SIG-M5 (cell line): ENCODE measurements around the gene CELF3.

Experiments used
- DNase-seq: peaks from one replicate; lab custom pipeline; 2025; lab: John Stamatoyannopoulos, UW

The CELF3 gene

GRCh38 chr1:151720974-151721787, 4.6 kb upstream of the CELF3 start, which contains the start of gene RIIAD1:
Gene RIIAD1 (plus strand): TSS chr1:151721522. CDS start chr1:151721537, 15 bp downstream.
- no peak for DNase-seq

GRCh38 chr1:151720554-151720953, 4.0 kb upstream of the CELF3 start:
- no peak for DNase-seq

GRCh38 chr1:151720125-151720524, 3.5 kb upstream of the CELF3 start:
- no peak for DNase-seq

- DNase-seq, result no peak
Observed at GRCh38 chr1:151718666-151719065, 2.1 kb upstream of the CELF3 start.

GRCh38 chr1:151718011-151718431, 1.4 kb upstream of the CELF3 start:
- DNase-seq, result no peak

GRCh38 chr1:151716405-151716762, 219 bp downstream of the CELF3 start:
- no peak for DNase-seq

- no peak for DNase-seq
Observed at GRCh38 chr1:151715726-151716404, 738 bp downstream of the CELF3 start.

GRCh38 chr1:151714820-151715725, 1.5 kb downstream of the CELF3 start:
- DNase-seq, result no peak

- DNase-seq, result no peak
Observed at GRCh38 chr1:151713874-151714273, 2.7 kb downstream of the CELF3 start.

- DNase-seq, result no peak
Observed at GRCh38 chr1:151713044-151713443, 3.6 kb downstream of the CELF3 start.

GRCh38 chr1:151711951-151712350, 4.7 kb downstream of the CELF3 start:
- DNase-seq, result no peak

GRCh38 chr1:151711044-151711800, 5.4 kb downstream of the CELF3 start:
- no peak for DNase-seq

GRCh38 chr1:151710187-151710840, 6.3 kb downstream of the CELF3 start:
- DNase-seq, result no peak

- no peak for DNase-seq
Observed at GRCh38 chr1:151708891-151709290, 7.7 kb downstream of the CELF3 start.

- no peak for DNase-seq
Observed at GRCh38 chr1:151707541-151708065, 9.0 kb downstream of the CELF3 start.

GRCh38 chr1:151706464-151707415, 9.9 kb downstream of the CELF3 start:
- no peak for DNase-seq

GRCh38 chr1:151705753-151706463, 10.7 kb downstream of the CELF3 start:
- DNase-seq, result no peak

GRCh38 chr1:151705146-151705545, 11.5 kb downstream of the CELF3 start:
- no peak for DNase-seq

- DNase-seq, result no peak
Observed at GRCh38 chr1:151704246-151704645, 12.4 kb downstream of the CELF3 start.
